SK-N-SH treated with all-trans-retinoic acid at 6 μM for 48 hours (cell line): ENCODE results near the gene QSER1.
"Not testable (repeated sequence)": the region's sequence is repeated elsewhere in the genome, so short reads cannot be mapped to it uniquely, and the experiment has no call there.

Experiments
- ATAC-seq: fragments of 200-7000 bp; cut with Tn5 transposase; 3 replicates; pipeline ENCODE4 v1.9.1; 2020; ENCODE audit warnings: mild to moderate bottlenecking, moderate library complexity
- CREB5 ChIP-seq: fragments of 250-450 bp; sonication (Bioruptor Pico); IDR thresholded peaks from 2 replicates; pipeline ENCODE4 v1.5.1; 2020; ENCODE audit warnings: low read depth, mild to moderate bottlenecking, moderate library complexity
- CSDC2 ChIP-seq: fragments of 250-450 bp; sonication (Bioruptor Pico); IDR thresholded peaks from 2 replicates; pipeline ENCODE4 v1.5.0; 2020; ENCODE audit warnings: mild to moderate bottlenecking, moderate library complexity
- ESRRG ChIP-seq: fragments of 250-450 bp; sonication (Bioruptor Pico); IDR thresholded peaks from 2 replicates; pipeline ENCODE4 v1.6.1; 2021; ENCODE audit warnings: mild to moderate bottlenecking
- GLIS3 ChIP-seq: fragments of 250-450 bp; sonication (Bioruptor Pico); IDR thresholded peaks from 2 replicates; pipeline ENCODE4 v1.5.0; 2020; ENCODE audit warnings: mild to moderate bottlenecking, moderate library complexity
- PPARA ChIP-seq: fragments of 250-450 bp; sonication (Bioruptor Pico); IDR thresholded peaks from 2 replicates; pipeline ENCODE4 v1.5.0; 2020; ENCODE audit warnings: mild to moderate bottlenecking, borderline replicate concordance
- RARB ChIP-seq: fragments of 250-450 bp; sonication (Bioruptor Pico); IDR thresholded peaks from 2 replicates; pipeline ENCODE4 v1.8.0; 2021; ENCODE audit warnings: mild to moderate bottlenecking, moderate library complexity
- TCF4 ChIP-seq: fragments of 250-450 bp; sonication (Bioruptor Pico); IDR thresholded peaks from 2 replicates; pipeline ENCODE4 v1.8.0; 2021; ENCODE audit warnings: mild to moderate bottlenecking, moderate library complexity, borderline replicate concordance
- TOX ChIP-seq: fragments of 250-450 bp; sonication (Bioruptor Pico); IDR thresholded peaks from 2 replicates; pipeline ENCODE4 v1.8.0; 2021; ENCODE audit warnings: mild to moderate bottlenecking, moderate library complexity, borderline replicate concordance
- TSHZ2 ChIP-seq: fragments of 250-450 bp; sonication (Bioruptor Pico); IDR thresholded peaks from 2 replicates; pipeline ENCODE4 v1.5.0; 2020; ENCODE audit warnings: mild to moderate bottlenecking, moderate library complexity
- ZC3H10 ChIP-seq: fragments of 250-450 bp; sonication (Bioruptor Pico); IDR thresholded peaks from 2 replicates; pipeline ENCODE4 v1.5.1; 2021; ENCODE audit warnings: mild to moderate bottlenecking, moderate library complexity
- ZFP3 ChIP-seq: fragments of 250-450 bp; sonication (Bioruptor Pico); IDR thresholded peaks from 2 replicates; pipeline ENCODE4 v1.5.0; 2020; ENCODE audit warnings: mild to moderate bottlenecking, moderate library complexity
- ZFP30 ChIP-seq: fragments of 450-650 bp; formaldehyde crosslinking; IDR thresholded peaks from 2 replicates; pipeline ENCODE4 v1.5.0; 2022; ENCODE audit warnings: mild to moderate bottlenecking, moderate library complexity
- ZNF565 ChIP-seq: fragments of 450-650 bp; formaldehyde crosslinking; conservative IDR thresholded peaks from 2 replicates; pipeline ENCODE4 v1.5.0; 2020; ENCODE audit warnings: low read depth, mild to moderate bottlenecking, moderate library complexity
- ZNF70 ChIP-seq: fragments of 450-650 bp; formaldehyde crosslinking; IDR thresholded peaks from 2 replicates; pipeline ENCODE4 v1.5.0; 2020; ENCODE audit warnings: mild to moderate bottlenecking, moderate library complexity
- ZNF8 ChIP-seq: fragments of 450-650 bp; formaldehyde crosslinking; IDR thresholded peaks from 2 replicates; pipeline ENCODE4 v1.5.0; 2020; ENCODE audit warnings: mild to moderate bottlenecking, moderate library complexity
- TF ChIP-seq, protein P1 (sequence below): fragments of 250-450 bp; sonication (Bioruptor Pico); IDR thresholded peaks from 2 replicates; pipeline ENCODE4 v1.8.0; 2020; ENCODE audit warnings: mild to moderate bottlenecking, moderate library complexity, borderline replicate concordance
- TF ChIP-seq, protein P2 (sequence below): fragments of 250-450 bp; sonication (Bioruptor Pico); IDR thresholded peaks from 2 replicates; pipeline ENCODE4 v1.8.0; 2021; ENCODE audit warnings: low read depth, mild to moderate bottlenecking, moderate library complexity, borderline replicate concordance

Gene QSER1

GRCh38 chr11:32932196-32932595 lies 39.6 kb downstream of the QSER1 start:
- ATAC-seq, result no peak
- no peak for TF ChIP-seq ZFP3 (CRISPR knock-in tag)
- no peak for TF ChIP-seq ZNF70 (CRISPR knock-in tag)
- no peak for TF ChIP-seq ZNF565 (CRISPR knock-in tag)
- TF ChIP-seq TOX (CRISPR knock-in tag), result no peak
- no peak for TF ChIP-seq PPARA
- TF ChIP-seq CREB5 (CRISPR knock-in tag), result no peak
- TF ChIP-seq, protein P1, sequence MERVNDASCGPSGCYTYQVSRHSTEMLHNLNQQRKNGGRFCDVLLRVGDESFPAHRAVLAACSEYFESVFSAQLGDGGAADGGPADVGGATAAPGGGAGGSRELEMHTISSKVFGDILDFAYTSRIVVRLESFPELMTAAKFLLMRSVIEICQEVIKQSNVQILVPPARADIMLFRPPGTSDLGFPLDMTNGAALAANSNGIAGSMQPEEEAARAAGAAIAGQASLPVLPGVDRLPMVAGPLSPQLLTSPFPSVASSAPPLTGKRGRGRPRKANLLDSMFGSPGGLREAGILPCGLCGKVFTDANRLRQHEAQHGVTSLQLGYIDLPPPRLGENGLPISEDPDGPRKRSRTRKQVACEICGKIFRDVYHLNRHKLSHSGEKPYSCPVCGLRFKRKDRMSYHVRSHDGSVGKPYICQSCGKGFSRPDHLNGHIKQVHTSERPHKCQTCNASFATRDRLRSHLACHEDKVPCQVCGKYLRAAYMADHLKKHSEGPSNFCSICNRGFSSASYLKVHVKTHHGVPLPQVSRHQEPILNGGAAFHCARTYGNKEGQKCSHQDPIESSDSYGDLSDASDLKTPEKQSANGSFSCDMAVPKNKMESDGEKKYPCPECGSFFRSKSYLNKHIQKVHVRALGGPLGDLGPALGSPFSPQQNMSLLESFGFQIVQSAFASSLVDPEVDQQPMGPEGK, result no peak
- no peak for TF ChIP-seq CSDC2 (CRISPR knock-in tag)
- TF ChIP-seq TCF4 (CRISPR knock-in tag), result no peak
- TF ChIP-seq ESRRG (CRISPR knock-in tag), result no peak
- no peak for TF ChIP-seq ZNF8 (CRISPR knock-in tag)

- ATAC-seq, result no peak
- TF ChIP-seq ZC3H10 (no peak), GLIS3 (CRISPR knock-in tag) (no peak), ESRRG (CRISPR knock-in tag) (no peak), ZFP30 (CRISPR knock-in tag) (no peak), RARB (CRISPR knock-in tag) (no peak), ZFP3 (CRISPR knock-in tag) (no peak), CREB5 (CRISPR knock-in tag) (no peak), TSHZ2 (CRISPR knock-in tag) (no peak)
- TF ChIP-seq, protein P1, result no peak
- TF ChIP-seq, protein P2, sequence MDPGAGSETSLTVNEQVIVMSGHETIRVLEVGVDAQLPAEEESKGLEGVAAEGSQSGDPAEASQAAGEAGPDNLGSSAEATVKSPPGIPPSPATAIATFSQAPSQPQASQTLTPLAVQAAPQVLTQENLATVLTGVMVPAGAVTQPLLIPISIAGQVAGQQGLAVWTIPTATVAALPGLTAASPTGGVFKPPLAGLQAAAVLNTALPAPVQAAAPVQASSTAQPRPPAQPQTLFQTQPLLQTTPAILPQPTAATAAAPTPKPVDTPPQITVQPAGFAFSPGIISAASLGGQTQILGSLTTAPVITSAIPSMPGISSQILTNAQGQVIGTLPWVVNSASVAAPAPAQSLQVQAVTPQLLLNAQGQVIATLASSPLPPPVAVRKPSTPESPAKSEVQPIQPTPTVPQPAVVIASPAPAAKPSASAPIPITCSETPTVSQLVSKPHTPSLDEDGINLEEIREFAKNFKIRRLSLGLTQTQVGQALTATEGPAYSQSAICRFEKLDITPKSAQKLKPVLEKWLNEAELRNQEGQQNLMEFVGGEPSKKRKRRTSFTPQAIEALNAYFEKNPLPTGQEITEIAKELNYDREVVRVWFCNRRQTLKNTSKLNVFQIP (CRISPR knock-in tag), result no peak
Observed at GRCh38 chr11:32935462-32936029, 42.9 kb downstream of the QSER1 start.

DNA sequence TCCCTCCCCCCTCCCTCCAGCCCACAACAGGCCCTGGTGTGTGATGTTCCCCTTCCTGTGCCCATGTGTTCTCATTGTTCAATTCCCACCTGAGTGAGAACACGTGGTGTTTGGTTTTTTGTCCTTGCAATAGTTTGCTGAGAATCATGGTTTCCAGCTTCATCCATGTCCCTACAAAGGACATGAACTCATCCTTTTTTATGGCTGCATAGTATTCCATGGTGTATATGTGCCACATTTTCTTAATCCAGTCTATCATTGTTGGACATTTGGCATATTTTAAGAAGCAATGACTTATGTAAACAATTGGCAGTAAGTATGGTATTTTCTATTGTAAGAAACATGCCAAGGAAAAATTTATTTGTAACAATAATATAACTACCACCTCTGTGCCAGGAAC lies 43.6 kb downstream of the QSER1 start:
- ATAC-seq, result not testable (repeated sequence)

GRCh38 chr11:32937283-32937682 lies 44.7 kb downstream of the QSER1 start:
- ATAC-seq, result not testable (repeated sequence)
